Measurements from ENCODE around the gene HMX1. TPM values are rescaled to one million over a fixed set of nuclear protein-coding genes. Genes with fewer than 3 reads are reported as not detected.

Gene HMX1
- total RNA-seq, 4 donors from 2014 or later, result 0.17 TPM; not detected in 3

GRCh38 chr4:8906991-8907595 lies 35.5 kb upstream of the HMX1 start:
- H3K9me3 ChIP-seq, result peaks cover 0 to 16% (median 8%) of the 10 kb centered on the region in 4 donors
- H3K27ac ChIP-seq (replicated peaks in 1 of 4), result no peak overlapping the region
- intact Hi-C loops (cut with DNase I), result no loop called here
- H3K27me3 ChIP-seq, result peaks cover 0 to 80% (median 0%) of the 10 kb centered on the region in 4 donors
- H3K4me1 ChIP-seq, result peaks cover 0 to 7% (median 0%) of the 10 kb centered on the region in 4 donors
- no peak for DNase-seq (ENCODE audit: extremely low spot score)
- 76% methylated on average over 21 of the region's 22 CpGs for WGBS
- no peak for TF ChIP-seq POLR2AphosphoS5 (IDR thresholded peaks at IDR 0.05)
- no peak for TF ChIP-seq EP300 (IDR thresholded peaks at IDR 0.05)
- no peak for TF ChIP-seq POLR2A (IDR thresholded peaks at IDR 0.05; ENCODE audit: low read depth)
- no peak for TF ChIP-seq CTCF (IDR thresholded peaks at IDR 0.05)
- no peak overlapping the region for H3K4me3 ChIP-seq
- no peaks in the 10 kb centered on the region for H3K36me3 ChIP-seq

GRCh38 chr4:8906668-8906970 lies 35.0 kb upstream of the HMX1 start:
- DNase-seq (ENCODE audit: extremely low spot score), result no peak
- Histone ChIP-seq H3K36me3 (no peaks in the 10 kb centered on the region), H3K27ac (replicated peaks in 1 of 4) (no peak overlapping the region), H3K4me3 (no peak overlapping the region), H3K4me1 (peaks cover 0 to 7% (median 0%) of the 10 kb centered on the region in 4 donors), H3K27me3 (peaks cover 0 to 75% (median 0%) of the 10 kb centered on the region in 4 donors), H3K9me3 (peaks cover 0 to 21% (median 13%) of the 10 kb centered on the region in 4 donors)
- intact Hi-C loops (cut with DNase I), result no loop called here
- no peak for TF ChIP-seq CTCF (IDR thresholded peaks at IDR 0.05)
- TF ChIP-seq EP300 (IDR thresholded peaks at IDR 0.05), result no peak
- no peak for TF ChIP-seq POLR2AphosphoS5 (IDR thresholded peaks at IDR 0.05)
- TF ChIP-seq POLR2A (IDR thresholded peaks at IDR 0.05; ENCODE audit: low read depth), result no peak
- WGBS, result 74% methylated on average over 8 of the region's 8 CpGs

GRCh38 chr4:8905773-8906667 lies 34.4 kb upstream of the HMX1 start:
- Histone ChIP-seq H3K4me1 (peaks cover 0 to 7% (median 0%) of the 10 kb centered on the region in 4 donors), H3K36me3 (no peaks in the 10 kb centered on the region), H3K27me3 (peaks cover 0 to 69% (median 0%) of the 10 kb centered on the region in 4 donors), H3K9me3 (peaks cover 0 to 27% (median 19%) of the 10 kb centered on the region in 4 donors), H3K27ac (replicated peaks in 1 of 4) (no peak overlapping the region), H3K4me3 (no peak overlapping the region)
- DNase-seq (ENCODE audit: extremely low spot score), result no peak
- TF ChIP-seq CTCF (IDR thresholded peaks at IDR 0.05) (no peak), EP300 (IDR thresholded peaks at IDR 0.05) (no peak), POLR2AphosphoS5 (IDR thresholded peaks at IDR 0.05) (no peak), POLR2A (IDR thresholded peaks at IDR 0.05; ENCODE audit: low read depth) (no peak)
- 83% methylated on average over 14 of the region's 33 CpGs for WGBS
- intact Hi-C loops (cut with DNase I), result no loop called here

GRCh38 chr4:8905226-8905772 lies 33.7 kb upstream of the HMX1 start:
- no peaks in the 10 kb centered on the region for H3K36me3 ChIP-seq
- H3K27ac ChIP-seq (replicated peaks in 1 of 4), result no peak overlapping the region
- intact Hi-C loops (cut with DNase I), result no loop called here
- H3K9me3 ChIP-seq, result peaks cover 0 to 34% (median 26%) of the 10 kb centered on the region in 4 donors
- H3K27me3 ChIP-seq, result peaks cover 0 to 66% (median 0%) of the 10 kb centered on the region in 4 donors
- H3K4me3 ChIP-seq, result no peak overlapping the region
- TF ChIP-seq EP300 (IDR thresholded peaks at IDR 0.05) (no peak), POLR2A (IDR thresholded peaks at IDR 0.05; ENCODE audit: low read depth) (no peak), CTCF (IDR thresholded peaks at IDR 0.05) (no peak), POLR2AphosphoS5 (IDR thresholded peaks at IDR 0.05) (no peak)
- DNase-seq (ENCODE audit: extremely low spot score), result no peak
- peaks cover 0 to 7% (median 0%) of the 10 kb centered on the region in 4 donors for H3K4me1 ChIP-seq
- 78% methylated on average over 10 of the region's 20 CpGs for WGBS
